Measurements from ENCODE around the gene VCL.

The VCL gene

GRCh38 chr10:74047304-74047703 is 49.4 kb downstream of the VCL start:
- TF ChIP-seq CTCF (conservative IDR thresholded peaks at IDR 0.05; ENCODE audit: low read depth, low read length): no peak
- DNase-seq (ENCODE audit: low read depth): no peak
- H3K4me3 ChIP-seq (ENCODE audit: low read length): no peak overlapping the region

- TF ChIP-seq CTCF (conservative IDR thresholded peaks at IDR 0.05; ENCODE audit: low read depth, low read length): no peak
- DNase-seq (ENCODE audit: low read depth): no peak
- H3K4me3 ChIP-seq (ENCODE audit: low read length): no peak overlapping the region
These were observed 50.0 kb downstream of the VCL start for GRCh38 chr10:74047871-74048270.

- DNase-seq (ENCODE audit: low read depth): no peak
- no peak overlapping the region for H3K4me3 ChIP-seq (ENCODE audit: low read length)
- TF ChIP-seq CTCF (conservative IDR thresholded peaks at IDR 0.05; ENCODE audit: low read depth, low read length): no peak
These were observed 50.5 kb downstream of the VCL start for GRCh38 chr10:74048433-74048832.

- no peak overlapping the region for H3K4me3 ChIP-seq (ENCODE audit: low read length)
- DNase-seq (ENCODE audit: low read depth): no peak
- TF ChIP-seq CTCF (conservative IDR thresholded peaks at IDR 0.05; ENCODE audit: low read depth, low read length): no peak
These were observed 52.0 kb downstream of the VCL start for GRCh38 chr10:74049955-74050354.

- TF ChIP-seq CTCF (conservative IDR thresholded peaks at IDR 0.05; ENCODE audit: low read depth, low read length): no peak
- H3K4me3 ChIP-seq (ENCODE audit: low read length): no peak overlapping the region
- DNase-seq (ENCODE audit: low read depth): no peak
These were observed 52.7 kb downstream of the VCL start for GRCh38 chr10:74050653-74051052.

GRCh38 chr10:74051736-74052342 is 53.9 kb downstream of the VCL start:
- no peak for TF ChIP-seq CTCF (conservative IDR thresholded peaks at IDR 0.05; ENCODE audit: low read depth, low read length)
- no peak for DNase-seq (ENCODE audit: low read depth)

GRCh38 chr10:74052994-74053393 is 55.1 kb downstream of the VCL start:
- H3K4me3 ChIP-seq (ENCODE audit: low read length): no peak overlapping the region
- TF ChIP-seq CTCF (conservative IDR thresholded peaks at IDR 0.05; ENCODE audit: low read depth, low read length): no peak
- DNase-seq (ENCODE audit: low read depth): no peak

More at GRCh38 chr10:74051736-74052342, 53.9 kb downstream of the VCL start:
- no peak overlapping the region for H3K4me3 ChIP-seq (ENCODE audit: low read length)

Measured in retinal pigment epithelial cell (primary cell).